Lower leg skin (tissue), 3 donors: ENCODE results near the gene NRG3.

ENCODE experiments used
- CTCF ChIP-seq, 3 donors: fragments of 450-650 bp; IDR thresholded peaks; one replicate each; pipeline ENCODE4 v1.5.1; 2016; ENCODE audit warnings: antibody characterized with exemption in 3 of 3, mild to moderate bottlenecking in 3 of 3, moderate library complexity in 2 of 3
- POLR2A ChIP-seq, 2 donors: fragments of 450-650 bp; IDR thresholded peaks; one replicate each; pipeline ENCODE4 v1.6.1; 2016 to 2017; ENCODE audit warnings: antibody characterized with exemption in 2 of 2, mild to moderate bottlenecking in 1 of 2, moderate library complexity in 1 of 2

GRCh38 chr10:81984428-81984827 lies 109.4 kb downstream of the NRG3 start:
- TF ChIP-seq CTCF (IDR thresholded peaks at IDR 0.05), result no peak
- no peak for TF ChIP-seq POLR2A (IDR thresholded peaks at IDR 0.05)
